KOPT-K1 (cell line): ENCODE results near the gene HOXC10.

ENCODE experiments used
- H3K27ac ChIP-seq: fragments of 200-600 bp; sonication (generic); 2 replicates; pipeline ENCODE4 v1.5.1; 2016; ENCODE audit warnings: antibody characterized with exemption, mild to moderate bottlenecking, low read depth, low read length; ENCODE audit not compliant: poor library complexity, severe bottlenecking
- H3K36me3 ChIP-seq: fragments of 200-600 bp; sonication (generic); 2 replicates; pipeline ENCODE4 v1.5.1; 2017; ENCODE audit warnings: antibody characterized with exemption, mild to moderate bottlenecking, low read length, moderate library complexity; ENCODE audit not compliant: insufficient read depth
- H3K9me3 ChIP-seq: fragments of 200-600 bp; sonication (generic); 2 replicates; pipeline ENCODE4 v1.5.1; 2017; ENCODE audit warnings: antibody characterized with exemption, low read length, mild to moderate bottlenecking; ENCODE audit not compliant: insufficient read depth, poor library complexity, severe bottlenecking

The HOXC10 gene

DNA sequence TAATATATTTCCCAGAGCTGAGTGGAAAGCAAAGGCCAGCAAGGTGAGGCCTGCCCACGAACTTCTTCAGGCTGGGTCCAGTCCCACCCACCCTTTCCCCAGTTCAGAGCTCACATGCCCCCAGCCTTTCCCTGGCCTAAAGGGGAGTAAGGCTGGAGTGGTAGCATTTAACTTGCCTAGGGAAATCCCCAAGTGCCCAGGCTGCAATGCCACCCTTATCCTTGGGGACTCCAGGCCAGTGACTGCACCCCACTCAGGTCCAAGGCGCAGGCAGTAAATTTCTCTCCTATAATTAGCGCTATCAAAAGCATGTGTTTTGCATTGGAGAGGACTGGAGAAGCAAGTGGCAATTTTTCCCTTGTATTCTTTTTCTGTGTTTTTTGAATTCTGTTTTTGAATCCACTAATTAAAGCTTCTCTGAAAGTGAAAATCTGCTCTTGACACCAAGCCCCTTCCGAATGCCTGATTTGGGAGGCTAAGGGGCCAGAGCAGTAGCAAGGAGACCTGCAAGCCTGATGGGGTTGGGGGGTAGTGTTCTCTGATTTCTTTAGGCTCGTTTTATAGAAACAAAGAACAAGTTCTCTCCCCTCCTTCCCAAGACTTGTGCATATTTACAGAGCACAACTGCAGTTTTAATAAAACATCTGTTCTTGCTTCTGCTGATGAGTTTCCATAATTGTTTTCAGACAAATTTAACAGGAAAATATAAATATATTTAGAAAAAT lies 39.8 kb downstream of the HOXC10 start:
- Histone ChIP-seq H3K36me3 (no peaks in the 10 kb centered on the region), H3K27ac (no peak overlapping the region), H3K9me3 (no peaks in the 10 kb centered on the region)

DNA sequence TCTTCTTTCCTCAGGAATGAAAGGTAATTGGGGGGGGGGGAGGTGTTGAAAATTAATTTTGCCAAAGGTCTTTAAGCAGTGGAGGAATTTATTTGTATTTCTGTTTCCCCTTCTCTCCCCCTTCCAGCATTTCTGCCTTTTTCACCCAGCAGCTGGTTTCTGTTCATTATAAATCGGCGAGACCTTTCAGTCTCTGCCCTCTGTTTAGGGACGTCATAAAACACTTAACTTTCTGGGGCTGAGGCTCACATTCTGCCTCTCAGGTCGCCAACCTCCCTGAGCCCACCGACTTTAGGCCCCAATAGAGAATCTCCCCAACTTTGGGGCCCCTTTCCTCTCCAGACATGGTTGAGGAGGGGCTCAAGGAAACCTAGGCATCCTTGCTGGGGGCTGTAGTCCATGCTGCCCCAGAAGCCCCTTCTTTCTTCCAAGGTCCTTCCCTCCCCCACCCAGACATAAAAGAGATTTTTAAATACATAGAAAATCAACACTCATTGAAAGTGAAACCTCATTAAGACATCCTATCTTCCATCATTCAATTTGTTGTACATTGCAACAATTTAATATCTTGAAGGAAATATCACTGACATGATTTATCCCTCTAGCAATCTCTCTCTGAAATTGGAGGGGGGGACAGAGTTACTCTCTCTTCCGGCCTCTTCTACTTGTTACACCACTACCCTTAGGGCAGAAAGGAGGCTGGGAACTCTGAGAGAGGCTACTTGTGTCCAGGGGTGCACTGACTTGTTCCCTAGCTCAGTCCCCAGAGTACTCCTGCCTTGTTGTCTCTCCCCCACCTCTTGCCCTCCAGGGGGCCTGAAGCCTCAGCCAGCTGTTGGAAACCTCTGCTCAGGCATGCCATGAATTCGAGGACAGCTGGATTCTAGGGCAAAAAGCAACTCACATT lies 40.8 kb downstream of the HOXC10 start:
- Histone ChIP-seq H3K9me3 (no peaks in the 10 kb centered on the region), H3K36me3 (no peaks in the 10 kb centered on the region), H3K27ac (no peak overlapping the region)

DNA sequence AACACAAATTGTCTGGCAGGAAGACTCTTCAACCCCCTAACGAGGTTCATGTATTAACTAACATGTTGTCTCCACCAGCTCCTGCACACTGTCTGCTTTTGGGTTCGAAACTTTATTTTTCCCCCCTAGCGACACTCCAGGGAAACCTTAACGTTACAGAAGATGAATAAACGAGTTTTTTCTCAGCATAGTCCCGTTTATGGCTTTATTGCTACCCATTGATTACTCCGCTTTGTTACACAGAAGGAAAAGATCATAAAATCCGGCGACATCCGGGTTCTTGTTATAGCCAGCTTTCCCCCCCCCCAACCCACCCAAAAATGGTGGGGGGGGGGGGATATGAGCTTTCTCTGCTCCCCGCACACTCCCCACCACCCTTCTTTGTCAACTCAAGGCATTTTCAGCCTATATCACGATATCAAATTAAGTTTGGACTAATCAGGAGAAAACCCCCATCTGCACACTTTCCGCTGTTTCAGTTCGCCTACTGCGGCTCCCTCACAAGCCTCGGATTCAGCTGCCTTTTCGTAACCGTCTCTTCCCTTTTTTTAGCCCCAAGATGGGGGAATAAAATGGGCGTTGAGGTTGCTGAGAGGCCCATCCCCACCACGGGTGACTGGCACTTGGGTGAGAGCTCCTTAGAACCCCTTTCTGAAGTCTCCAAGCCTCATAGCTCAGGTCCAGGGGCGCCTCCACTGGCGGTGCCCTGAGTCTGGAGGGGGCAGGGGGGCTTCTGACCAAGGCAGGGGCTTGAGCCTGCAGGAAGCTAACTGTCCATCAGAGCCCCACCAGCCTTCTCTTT lies 41.9 kb downstream of the HOXC10 start:
- H3K36me3 ChIP-seq = no peaks in the 10 kb centered on the region
- no peaks in the 10 kb centered on the region for H3K9me3 ChIP-seq
- H3K27ac ChIP-seq = no peak overlapping the region

DNA sequence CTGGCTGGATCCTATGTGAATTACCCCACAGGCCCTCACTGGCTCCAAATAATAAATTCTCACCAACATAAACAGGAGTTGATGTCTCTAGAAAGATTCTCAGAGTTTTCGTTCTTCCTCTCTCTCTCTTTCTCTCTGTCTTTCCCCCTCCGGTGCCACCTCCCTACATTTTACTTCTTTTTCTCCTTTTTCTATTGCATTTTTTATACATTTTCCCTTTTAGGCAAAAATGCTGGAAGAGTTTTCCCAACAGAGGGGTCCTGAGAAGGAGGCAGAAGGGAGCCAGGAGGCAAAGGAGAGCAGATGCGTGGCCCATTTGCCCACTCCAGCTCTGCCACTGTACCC lies 42.5 kb downstream of the HOXC10 start:
- Histone ChIP-seq H3K9me3 (no peaks in the 10 kb centered on the region), H3K27ac (no peak overlapping the region)

DNA sequence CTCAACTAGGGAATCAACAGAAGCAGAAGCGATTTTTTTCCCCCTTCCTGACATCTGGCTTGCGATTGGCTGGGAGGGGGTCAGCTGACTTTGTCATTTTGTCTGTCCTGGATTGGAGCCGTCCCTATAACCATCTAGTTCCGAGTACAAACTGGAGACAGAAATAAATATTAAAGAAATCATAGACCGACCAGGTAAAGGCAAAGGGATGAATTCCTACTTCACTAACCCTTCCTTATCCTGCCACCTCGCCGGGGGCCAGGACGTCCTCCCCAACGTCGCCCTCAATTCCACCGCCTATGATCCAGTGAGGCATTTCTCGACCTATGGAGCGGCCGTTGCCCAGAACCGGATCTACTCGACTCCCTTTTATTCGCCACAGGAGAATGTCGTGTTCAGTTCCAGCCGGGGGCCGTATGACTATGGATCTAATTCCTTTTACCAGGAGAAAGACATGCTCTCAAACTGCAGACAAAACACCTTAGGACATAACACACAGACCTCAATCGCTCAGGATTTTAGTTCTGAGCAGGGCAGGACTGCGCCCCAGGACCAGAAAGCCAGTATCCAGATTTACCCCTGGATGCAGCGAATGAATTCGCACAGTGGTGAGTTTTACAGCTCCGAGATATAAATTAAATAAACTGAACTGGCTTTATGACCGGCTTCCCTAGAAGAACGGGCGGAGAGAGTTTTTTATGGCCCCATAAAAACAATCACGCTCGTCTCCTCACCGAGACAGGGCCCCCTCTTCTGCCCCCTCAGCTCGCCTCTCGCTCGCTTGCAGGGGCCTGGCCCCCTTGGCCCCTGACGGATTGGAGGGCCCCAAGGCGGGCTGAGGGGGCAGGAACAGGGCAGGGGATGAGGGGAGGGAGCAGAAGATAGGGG lies 43.6 kb downstream of the HOXC10 start, which contains the start of gene HOXC6:
HOXC6 (plus strand) TSS at position 127 of the 888 bp plus-strand sequence; CDS start at position 209, 82 bp downstream.
- no peaks in the 10 kb centered on the region for H3K9me3 ChIP-seq
- no peak within 1 kb of the TSS for H3K27ac ChIP-seq
- H3K36me3 ChIP-seq = no peaks in the 10 kb centered on the region

More for the DNA sequence above, 42.5 kb downstream of the HOXC10 start:
- no peaks in the 10 kb centered on the region for H3K36me3 ChIP-seq

DNA sequence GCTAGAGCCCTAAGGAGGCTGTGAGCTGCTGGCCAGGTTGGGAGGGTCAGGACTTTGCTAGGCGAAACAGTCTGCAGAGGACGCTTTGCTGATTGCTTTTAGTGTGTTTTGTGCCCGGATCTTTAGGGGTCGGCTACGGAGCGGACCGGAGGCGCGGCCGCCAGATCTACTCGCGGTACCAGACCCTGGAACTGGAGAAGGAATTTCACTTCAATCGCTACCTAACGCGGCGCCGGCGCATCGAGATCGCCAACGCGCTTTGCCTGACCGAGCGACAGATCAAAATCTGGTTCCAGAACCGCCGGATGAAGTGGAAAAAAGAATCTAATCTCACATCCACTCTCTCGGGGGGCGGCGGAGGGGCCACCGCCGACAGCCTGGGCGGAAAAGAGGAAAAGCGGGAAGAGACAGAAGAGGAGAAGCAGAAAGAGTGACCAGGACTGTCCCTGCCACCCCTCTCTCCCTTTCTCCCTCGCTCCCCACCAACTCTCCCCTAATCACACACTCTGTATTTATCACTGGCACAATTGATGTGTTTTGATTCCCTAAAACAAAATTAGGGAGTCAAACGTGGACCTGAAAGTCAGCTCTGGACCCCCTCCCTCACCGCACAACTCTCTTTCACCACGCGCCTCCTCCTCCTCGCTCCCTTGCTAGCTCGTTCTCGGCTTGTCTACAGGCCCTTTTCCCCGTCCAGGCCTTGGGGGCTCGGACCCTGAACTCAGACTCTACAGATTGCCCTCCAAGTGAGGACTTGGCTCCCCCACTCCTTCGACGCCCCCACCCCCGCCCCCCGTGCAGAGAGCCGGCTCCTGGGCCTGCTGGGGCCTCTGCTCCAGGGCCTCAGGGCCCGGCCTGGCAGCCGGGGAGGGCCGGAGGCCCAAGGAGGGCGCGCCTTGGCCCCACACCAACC lies 44.8 kb downstream of the HOXC10 start:
- no peaks in the 10 kb centered on the region for H3K36me3 ChIP-seq
- no peak overlapping the region for H3K27ac ChIP-seq
- H3K9me3 ChIP-seq = no peaks in the 10 kb centered on the region

DNA sequence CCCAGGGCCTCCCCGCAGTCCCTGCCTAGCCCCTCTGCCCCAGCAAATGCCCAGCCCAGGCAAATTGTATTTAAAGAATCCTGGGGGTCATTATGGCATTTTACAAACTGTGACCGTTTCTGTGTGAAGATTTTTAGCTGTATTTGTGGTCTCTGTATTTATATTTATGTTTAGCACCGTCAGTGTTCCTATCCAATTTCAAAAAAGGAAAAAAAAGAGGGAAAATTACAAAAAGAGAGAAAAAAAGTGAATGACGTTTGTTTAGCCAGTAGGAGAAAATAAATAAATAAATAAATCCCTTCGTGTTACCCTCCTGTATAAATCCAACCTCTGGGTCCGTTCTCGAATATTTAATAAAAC lies 45.5 kb downstream of the HOXC10 start:
- H3K27ac ChIP-seq = no peak overlapping the region
- no peaks in the 10 kb centered on the region for H3K9me3 ChIP-seq
- H3K36me3 ChIP-seq = no peaks in the 10 kb centered on the region

DNA sequence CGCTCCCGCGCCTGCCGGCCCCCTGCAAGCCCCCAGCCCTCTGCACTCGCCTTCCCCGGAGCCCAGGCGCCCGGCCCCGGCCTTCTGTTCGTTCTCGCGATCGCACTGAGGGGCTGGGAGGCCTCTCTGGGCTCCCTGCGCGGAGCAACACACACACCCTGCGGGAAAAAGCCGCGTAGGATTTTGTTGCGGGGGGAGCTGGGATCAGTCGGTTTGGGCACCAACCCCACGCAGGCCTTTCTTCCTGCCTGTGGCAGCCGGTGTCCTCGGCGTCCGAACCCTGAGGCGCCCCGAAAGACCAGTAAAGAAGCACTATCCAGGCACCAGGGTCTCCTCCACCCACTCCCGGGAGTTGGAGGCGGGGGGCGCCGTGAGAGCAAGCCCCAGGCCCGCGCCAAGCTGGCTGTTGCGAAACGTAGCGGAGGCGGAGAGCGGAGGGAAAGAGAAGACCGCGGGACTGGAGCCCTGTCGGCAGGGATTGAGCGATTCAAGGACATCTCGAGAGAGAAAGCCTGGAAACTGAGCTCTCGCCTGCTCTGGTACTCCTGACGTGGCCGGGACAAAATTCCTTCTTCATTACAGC lies 46.0 kb downstream of the HOXC10 start:
- no peak overlapping the region for H3K27ac ChIP-seq
- H3K9me3 ChIP-seq = no peaks in the 10 kb centered on the region
- no peaks in the 10 kb centered on the region for H3K36me3 ChIP-seq

DNA sequence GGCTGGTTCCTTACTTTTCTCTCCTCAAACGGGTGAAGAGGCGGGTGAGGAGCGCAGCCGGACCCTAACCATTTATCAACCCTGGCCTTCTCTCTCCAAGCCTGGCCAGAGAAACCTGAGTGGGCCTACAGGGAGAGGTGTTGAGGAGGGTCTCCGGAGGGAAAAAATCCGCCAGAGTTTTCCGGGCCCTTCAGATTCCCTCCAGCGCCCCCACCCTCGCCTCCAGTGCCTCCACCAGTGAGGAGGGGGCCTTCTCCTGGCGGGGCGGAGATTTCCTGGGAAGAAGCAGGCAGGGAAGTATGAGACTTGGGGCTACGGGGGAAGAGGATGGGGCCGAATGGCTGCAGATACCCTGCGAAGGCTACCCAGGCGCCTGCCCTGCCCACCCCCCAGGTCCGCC lies 46.5 kb downstream of the HOXC10 start:
- Histone ChIP-seq H3K9me3 (no peaks in the 10 kb centered on the region), H3K27ac (no peak overlapping the region), H3K36me3 (no peaks in the 10 kb centered on the region)

DNA sequence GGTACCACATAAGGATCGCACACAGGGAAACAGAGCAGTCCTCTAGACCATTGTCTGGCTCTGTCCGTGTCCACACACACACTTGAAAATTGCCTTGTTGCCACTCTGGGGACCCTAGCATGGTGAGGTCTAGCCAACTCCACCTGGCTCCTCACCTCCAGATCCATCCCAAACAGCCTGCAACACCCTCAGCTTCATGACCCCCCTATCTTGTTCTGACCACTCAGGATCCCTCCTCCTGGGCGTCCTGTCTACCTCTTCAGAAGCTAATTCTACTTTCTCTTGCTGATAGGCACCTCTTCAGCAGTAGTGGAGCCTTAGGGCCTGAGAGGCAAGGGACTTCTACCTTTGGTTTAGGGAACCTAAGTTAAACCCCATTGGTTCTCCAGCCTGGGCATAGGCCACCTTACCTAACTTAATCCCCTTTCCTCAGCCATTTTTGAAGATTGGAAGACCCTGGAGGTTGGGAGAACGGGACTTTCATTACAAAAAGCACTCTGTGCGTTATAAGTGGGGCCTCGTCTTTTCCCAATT lies 47.2 kb downstream of the HOXC10 start:
- Histone ChIP-seq H3K9me3 (no peaks in the 10 kb centered on the region), H3K27ac (no peak overlapping the region), H3K36me3 (no peaks in the 10 kb centered on the region)

DNA sequence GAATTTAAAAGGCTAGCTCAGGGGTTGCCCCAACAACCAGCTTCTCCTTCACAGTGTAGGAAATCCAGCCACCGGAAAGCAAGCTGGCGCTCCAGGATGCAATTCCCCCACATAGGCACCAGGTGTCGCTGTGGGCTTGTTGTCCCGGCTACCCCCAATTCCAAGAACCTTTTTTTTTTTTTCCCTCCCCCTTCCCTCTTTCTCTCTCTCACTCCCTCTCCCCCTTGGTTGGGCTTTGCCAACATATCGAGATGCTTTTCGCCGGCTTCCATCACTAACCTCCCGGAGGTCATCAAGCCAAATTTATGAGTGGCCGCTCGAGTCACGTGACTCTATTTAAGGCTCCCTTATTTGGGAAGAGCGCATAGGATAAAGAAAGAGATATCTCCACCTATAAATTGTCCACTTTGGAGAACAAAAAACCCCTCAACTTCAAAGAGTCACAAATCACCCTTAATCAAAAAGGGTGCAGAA lies 47.7 kb downstream of the HOXC10 start, which contains the start of gene HOXC5:
HOXC5 (plus strand) TSS at position 424 of the 474 bp plus-strand sequence. CDS start 73 bp downstream, outside the sequence.
- no peak within 1 kb of the TSS for H3K27ac ChIP-seq
- H3K36me3 ChIP-seq = no peaks in the 10 kb centered on the region
- H3K9me3 ChIP-seq = no peaks in the 10 kb centered on the region

DNA sequence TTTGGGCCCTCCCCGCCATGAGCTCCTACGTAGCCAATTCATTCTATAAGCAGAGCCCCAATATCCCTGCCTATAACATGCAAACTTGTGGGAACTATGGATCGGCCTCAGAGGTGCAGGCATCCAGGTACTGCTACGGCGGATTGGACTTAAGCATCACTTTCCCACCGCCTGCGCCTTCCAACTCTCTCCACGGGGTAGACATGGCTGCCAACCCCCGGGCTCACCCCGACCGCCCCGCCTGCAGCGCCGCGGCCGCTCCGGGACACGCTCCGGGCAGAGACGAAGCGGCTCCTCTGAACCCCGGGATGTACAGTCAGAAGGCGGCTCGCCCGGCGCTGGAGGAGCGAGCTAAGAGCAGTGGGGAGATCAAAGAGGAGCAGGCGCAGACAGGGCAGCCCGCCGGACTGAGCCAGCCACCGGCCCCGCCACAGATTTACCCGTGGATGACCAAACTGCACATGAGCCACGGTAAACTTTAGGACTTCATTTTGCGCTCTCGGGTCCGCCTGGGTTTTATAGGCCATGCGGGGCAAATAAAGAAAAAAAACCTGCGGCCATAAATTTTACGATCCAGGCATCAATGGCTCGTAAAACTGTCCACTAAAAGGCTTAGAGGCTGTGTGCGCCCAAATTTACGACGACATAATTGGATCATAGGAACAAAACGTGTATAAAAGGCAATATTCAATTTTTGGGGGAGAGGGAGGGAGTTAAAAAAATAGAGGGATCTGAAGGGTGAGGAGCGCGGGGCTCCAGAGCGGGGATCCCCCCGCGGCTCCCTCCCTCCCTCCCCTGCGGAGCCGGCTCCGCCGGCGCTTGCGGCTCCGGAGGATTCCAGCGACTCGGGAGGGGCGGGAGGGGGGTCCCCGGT lies 48.4 kb downstream of the HOXC10 start:
- no peaks in the 10 kb centered on the region for H3K36me3 ChIP-seq
- no peaks in the 10 kb centered on the region for H3K9me3 ChIP-seq
- no peak overlapping the region for H3K27ac ChIP-seq
